Measurements from ENCODE around the gene CRIP3.

CRIP3 gene

GRCh38 chr6:43287717-43288679, 20.6 kb downstream of the CRIP3 start:
- no peak for DNase-seq (ENCODE audit: low read depth)

- DNase-seq (ENCODE audit: low read depth), result no peak
These were observed 21.5 kb downstream of the CRIP3 start for GRCh38 chr6:43286980-43287716.

GRCh38 chr6:43286456-43286979, 22.1 kb downstream of the CRIP3 start:
- DNase-seq (ENCODE audit: low read depth), result no peak

GRCh38 chr6:43285832-43286231, 22.8 kb downstream of the CRIP3 start:
- no peak for DNase-seq (ENCODE audit: low read depth)

- DNase-seq (ENCODE audit: low read depth), result no peak
These were observed 23.4 kb downstream of the CRIP3 start for GRCh38 chr6:43284991-43285781.

GRCh38 chr6:43283905-43284304, 24.7 kb downstream of the CRIP3 start:
- no peak for DNase-seq (ENCODE audit: low read depth)

GRCh38 chr6:43283514-43283901, 25.1 kb downstream of the CRIP3 start:
- no peak for DNase-seq (ENCODE audit: low read depth)

GRCh38 chr6:43282636-43283513, 25.8 kb downstream of the CRIP3 start:
- no peak for DNase-seq (ENCODE audit: low read depth)

GRCh38 chr6:43282060-43282459, 26.6 kb downstream of the CRIP3 start:
- no peak for DNase-seq (ENCODE audit: low read depth)

- DNase-seq (ENCODE audit: low read depth), result no peak
These were observed 28.4 kb downstream of the CRIP3 start for GRCh38 chr6:43280234-43280633.

GRCh38 chr6:43278524-43279078, 30.0 kb downstream of the CRIP3 start:
- no peak for DNase-seq (ENCODE audit: low read depth)

GRCh38 chr6:43277643-43278523, 30.7 kb downstream of the CRIP3 start:
- DNase-seq (ENCODE audit: low read depth), result no peak

GRCh38 chr6:43277306-43277642, 31.4 kb downstream of the CRIP3 start:
- no peak for DNase-seq (ENCODE audit: low read depth)

GRCh38 chr6:43276577-43277305, 31.9 kb downstream of the CRIP3 start:
- DNase-seq (ENCODE audit: low read depth), result no peak

- no peak for DNase-seq (ENCODE audit: low read depth)
These were observed 32.6 kb downstream of the CRIP3 start for GRCh38 chr6:43275801-43276576.

- DNase-seq (ENCODE audit: low read depth), result no peak
These were observed 33.6 kb downstream of the CRIP3 start for GRCh38 chr6:43274916-43275597.

- DNase-seq (ENCODE audit: low read depth), result no peak
These were observed 34.3 kb downstream of the CRIP3 start for GRCh38 chr6:43274127-43274915.

Measured in stimulated activated CD8-positive, alpha-beta memory T cell treated with anti-CD3 and anti-CD28 coated beads, Interleukin-7, amount 100 ng/mL, for 24 hours (primary cell).